ENCODE measurements around the gene DOCK1.

The DOCK1 gene

DNA sequence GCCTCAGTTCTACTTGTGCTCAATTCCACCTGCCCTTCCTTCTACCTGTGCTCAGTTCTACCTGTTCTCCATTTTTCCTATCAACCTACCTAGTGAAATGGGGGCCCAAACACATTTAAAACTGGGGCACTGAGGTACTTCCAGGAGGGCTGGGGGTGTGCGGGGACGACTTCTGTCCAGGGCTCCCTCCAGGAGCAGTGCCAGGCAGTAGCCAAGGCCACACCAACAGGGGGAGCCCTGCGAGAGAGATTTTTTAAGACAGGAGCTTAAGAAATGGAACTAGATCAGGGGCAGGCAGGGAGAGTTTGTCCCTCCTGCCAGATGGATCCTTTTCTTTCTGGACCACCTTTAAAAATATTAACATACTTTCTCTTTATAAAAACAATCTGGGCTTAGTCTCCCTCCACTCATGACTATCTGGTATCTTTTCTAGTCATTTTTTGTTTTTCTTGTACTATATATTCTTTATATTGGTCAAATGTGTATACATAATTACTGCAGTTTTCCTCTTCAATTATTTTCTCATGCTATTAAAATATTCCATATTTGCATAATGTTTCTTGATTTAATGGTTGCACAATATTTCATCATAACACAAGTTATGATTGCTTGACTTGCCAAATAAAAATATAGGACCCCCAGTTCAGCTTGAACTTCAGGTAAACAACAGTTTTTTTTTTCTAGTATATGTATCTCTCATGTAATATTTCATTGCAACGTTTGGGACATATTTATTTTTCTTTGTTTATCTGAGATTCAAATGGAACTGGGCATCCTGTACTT lies 338.5 kb downstream of the DOCK1 start:
- DNase-seq = peak; percentile 7

DNA sequence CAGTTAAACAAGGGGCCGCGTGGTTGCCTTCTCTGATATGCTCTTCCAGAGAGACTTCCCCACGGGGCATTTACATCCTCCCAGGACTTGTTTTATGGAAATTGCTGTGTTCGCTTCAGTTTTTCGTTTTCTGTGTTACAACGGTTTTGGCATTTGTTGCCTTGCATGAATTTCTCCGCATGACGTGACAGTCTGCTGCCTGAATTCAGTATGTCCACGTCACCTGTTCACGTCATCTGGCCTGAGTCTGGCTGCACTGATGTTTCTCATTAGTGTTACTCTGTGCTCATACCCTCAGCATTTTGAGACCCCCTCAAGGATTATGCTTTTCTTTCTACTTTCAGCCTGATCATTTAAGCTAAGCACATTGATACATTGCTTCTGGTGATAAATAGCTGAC lies 340.2 kb downstream of the DOCK1 start:
- no peak for DNase-seq

GRCh38 chr10:127250031-127250430 lies 344.8 kb downstream of the DOCK1 start:
- no peak for DNase-seq

GRCh38 chr10:127252818-127253217 lies 347.6 kb downstream of the DOCK1 start:
- no peak for DNase-seq

DNA sequence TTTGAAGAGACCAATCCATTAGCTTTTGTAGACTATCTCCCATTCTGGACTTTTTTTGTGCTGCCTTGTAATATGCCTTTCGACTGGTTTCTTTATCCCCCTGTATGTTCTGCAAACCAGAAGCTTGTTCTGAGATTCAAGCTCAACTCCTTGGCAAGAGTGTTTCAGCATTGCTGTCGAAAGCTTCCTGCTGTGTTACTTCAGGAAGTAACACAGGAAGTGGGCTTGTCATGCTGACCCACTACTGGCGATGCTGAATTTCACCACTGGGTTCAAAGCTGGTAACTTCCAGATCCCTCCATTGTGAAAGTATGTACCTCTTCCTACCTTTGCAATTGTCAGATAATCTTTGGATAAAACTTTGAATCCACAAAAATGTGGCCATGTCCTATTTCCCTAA lies 349.0 kb downstream of the DOCK1 start:
- DNase-seq = no peak

DNA sequence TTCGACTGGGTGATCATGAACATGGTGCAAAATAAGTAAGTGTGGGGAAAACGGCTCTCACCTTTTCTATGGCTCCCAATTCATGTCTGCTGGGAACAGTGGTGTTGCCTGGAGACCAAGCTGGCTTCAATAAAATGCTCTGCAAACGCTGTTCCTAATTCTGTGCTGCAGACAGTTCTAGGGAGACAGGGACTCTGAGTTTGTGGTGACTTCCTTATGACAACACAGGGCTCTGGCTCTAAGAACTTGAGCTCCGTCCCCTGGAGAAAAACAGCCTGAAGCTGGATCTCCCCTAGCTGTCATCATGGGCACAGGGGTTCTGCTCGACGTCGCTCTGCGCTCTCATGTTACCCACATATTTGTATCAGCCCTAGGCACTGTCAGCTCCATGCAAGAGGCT lies 352.2 kb downstream of the DOCK1 start:
- no peak for DNase-seq

GRCh38 chr10:127259347-127259746 lies 354.1 kb downstream of the DOCK1 start:
- DNase-seq = no peak

DNA sequence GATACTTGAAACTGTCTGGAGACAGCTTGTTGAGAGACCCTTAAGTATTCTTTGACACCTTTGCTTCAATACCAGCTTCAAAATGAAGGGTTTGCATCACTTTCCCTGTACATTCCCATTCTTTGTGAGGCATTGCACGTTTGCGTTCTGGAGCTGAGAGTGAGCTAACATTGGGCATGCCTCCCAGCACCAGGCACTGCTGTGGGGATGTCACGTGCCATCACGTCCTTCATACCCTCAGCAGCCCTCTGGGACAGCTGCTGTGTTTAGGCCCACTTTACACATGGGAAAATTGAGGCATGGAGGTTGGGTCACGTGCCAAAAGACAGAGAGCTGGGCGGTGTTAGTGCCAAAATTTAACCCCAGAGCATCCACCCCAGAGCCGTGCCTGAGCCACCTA lies 357.4 kb downstream of the DOCK1 start:
- DNase-seq = no peak

- DNase-seq = no peak
Measured at GRCh38 chr10:127265288-127265687, 360.1 kb downstream of the DOCK1 start.

DNA sequence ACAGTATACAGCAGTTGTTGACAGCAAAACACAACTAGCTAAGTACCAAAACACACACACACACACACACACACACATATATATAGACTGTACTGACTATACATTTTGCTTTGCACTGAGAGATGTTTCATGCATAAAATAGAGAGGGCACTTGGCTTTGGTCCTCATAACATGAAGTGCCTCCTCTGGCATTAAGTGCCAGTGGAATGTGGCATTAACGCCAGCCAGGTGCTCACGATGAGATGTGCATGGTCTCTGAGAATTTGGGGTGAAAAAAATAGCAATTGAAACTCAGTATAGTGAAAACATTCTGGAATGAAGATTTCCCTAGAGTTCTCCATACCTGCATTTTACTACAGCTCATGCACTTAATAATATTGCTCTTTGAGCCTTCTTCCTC lies 361.2 kb downstream of the DOCK1 start:
- DNase-seq = no peak

DNA sequence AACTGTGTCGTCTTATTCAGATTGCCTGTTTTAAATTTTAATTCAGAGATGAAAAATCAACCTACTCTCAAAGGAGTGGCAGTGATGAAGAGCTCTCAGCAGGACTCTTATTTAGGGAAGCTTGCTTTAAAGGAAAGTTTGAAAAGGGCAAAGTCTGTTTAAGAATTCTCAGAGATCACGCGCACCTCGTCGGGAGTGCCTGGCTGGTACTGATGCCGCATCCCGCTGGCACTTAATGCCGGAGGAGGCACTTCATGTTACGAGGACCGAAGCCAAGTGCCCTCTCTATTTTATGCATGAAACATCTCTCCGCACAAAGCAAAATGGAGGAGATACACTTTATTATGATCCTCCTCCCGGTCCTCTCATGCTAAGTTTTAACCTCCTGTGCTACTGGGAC lies 362.2 kb downstream of the DOCK1 start:
- DNase-seq = no peak

- DNase-seq = no peak
Measured at GRCh38 chr10:127272076-127272475, 366.8 kb downstream of the DOCK1 start.

DNA sequence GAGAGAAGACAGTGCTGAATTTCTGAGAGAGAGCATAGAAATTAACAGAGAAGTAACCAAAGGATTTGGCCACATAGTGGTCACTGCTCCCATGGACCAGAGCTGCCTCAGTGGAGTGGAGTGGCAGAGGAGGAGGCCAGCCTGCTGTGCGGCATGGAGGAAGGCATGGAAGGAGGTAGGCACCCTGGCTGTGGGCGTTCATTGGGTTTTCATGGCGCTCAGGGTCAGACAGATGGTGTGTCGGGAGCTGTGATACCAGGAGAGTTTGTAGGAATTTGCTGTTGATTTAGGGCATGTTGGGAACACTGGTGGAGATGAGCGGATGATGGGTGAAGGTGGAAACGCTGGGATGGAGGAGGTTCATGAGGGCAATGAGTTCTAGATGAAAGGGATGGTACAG lies 370.0 kb downstream of the DOCK1 start:
- DNase-seq = no peak

DNA sequence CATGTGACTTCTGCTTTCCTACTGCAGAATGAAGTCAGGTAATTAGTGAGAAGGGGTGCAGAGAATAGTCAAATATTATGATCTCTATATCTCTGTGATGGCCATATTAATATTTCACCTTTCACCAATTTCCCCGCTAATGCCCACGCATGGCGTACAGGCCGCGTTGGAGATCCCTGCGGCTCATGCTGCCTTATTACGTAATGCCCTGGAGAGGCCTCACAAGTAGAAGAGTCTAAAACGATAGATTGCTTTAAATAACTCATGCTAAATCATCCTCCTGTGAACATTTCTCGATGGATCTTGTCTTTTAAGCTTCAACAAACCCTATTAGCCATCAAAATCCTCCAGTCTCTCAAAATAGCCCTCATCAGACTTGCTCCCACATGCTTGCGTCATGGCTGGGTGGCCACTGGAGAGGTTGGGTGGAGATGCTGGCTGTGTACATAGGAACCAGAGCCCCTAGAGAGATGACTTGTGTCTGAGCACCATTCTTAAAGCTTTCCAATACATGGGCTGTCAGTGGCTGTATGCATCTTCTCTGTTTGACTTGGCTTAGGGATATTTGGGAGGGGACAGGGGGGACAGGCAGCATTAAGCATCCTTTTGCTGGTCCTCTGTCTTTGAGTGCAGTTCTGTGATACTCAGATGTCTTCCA lies 370.7 kb downstream of the DOCK1 start:
- DNase-seq = no peak

- DNase-seq = no peak
Measured at GRCh38 chr10:127276794-127277462, 371.7 kb downstream of the DOCK1 start.

- DNase-seq = no peak
Measured at GRCh38 chr10:127278001-127278400, 372.8 kb downstream of the DOCK1 start.

- DNase-seq = no peak
Measured at GRCh38 chr10:127279334-127279774, 374.1 kb downstream of the DOCK1 start.

GRCh38 chr10:127280446-127280845 lies 375.2 kb downstream of the DOCK1 start:
- no peak for DNase-seq

- no peak for DNase-seq
Measured at GRCh38 chr10:127283017-127283416, 377.8 kb downstream of the DOCK1 start.

GRCh38 chr10:127283576-127283975 lies 378.3 kb downstream of the DOCK1 start:
- no peak for DNase-seq

DNA sequence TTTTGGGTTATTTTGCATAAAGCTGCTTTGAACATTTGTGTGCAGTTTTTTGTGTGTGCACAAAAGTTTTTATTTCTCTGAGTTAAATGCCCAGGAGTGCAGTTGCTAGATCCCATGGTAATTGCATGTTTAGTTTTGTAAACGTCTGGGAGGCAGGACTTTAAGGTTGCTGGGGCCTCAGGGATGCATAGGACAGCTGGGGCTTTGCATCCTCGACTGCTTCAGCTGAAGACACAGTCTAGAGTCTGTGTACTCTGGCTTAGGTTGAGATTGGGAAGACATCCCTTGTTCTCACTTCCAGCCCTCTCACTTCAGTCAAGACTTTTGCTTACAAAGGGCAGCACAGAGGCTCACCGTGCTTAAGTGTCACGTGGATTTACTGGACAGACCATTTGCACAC lies 385.6 kb downstream of the DOCK1 start:
- DNase-seq = no peak

DNA sequence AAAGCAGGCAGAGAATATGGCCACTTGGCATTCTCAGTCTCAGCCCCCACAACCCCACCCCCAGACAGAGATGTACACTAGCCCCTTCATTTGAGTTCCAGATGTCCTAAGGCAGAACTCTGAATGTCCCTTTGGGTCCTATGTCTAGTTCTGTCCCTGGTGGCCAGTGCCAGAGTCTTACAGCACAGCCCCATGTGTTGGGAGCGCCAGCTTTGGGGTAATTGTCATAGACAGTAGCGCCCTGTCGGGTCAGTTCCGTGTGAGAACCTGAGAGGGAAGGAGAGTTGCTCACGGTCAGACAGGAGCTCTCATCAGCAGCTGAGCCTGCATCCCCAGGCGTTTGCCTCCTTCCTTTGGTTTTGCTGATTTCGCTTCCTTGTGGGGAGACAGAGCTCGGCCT lies 386.1 kb downstream of the DOCK1 start:
- DNase-seq = no peak

DNA sequence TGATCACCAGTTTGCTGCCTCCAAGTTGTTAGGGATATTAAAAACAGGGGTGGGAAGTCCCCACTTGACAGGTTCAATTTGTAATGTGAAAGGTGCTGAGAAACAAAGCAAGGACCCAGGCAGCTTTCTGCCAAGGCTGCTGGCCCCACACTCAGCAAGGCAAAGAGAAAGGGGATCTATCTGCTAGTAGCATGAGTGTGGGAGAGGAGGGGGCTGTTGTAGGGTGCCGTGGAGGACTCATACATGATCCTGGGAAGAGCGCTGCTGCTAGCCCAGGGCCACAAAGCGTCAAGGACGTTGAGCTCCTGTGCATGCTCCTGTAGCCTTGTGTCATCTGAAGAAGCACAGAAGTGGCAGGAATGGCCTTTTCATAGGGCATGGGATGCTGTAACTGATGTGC lies 387.7 kb downstream of the DOCK1 start:
- DNase-seq = no peak

DNA sequence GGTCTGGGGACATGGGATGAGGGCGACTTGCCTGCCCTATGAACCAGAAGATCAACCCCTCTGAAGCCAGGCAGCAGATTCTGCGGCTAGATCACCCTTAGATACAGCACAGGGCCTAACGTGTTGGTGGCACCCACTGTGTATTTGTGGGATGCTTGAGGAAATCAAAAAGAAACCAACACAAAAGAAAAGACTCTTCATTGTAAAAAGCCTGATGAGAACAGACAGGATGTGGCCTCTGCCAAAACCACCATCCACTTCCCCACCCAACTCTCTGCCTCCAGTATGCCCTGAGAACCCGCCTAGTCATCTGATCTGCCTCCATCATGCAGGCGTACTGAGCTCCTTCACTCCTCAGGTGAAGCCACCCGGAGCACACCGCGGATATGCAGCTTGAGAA lies 388.4 kb downstream of the DOCK1 start:
- DNase-seq = no peak

All from NCI-H1105 (cell line).